GM18519 (cell line): ENCODE data around the gene BDNF.
"Not testable (repeated sequence)": the region's sequence is repeated elsewhere in the genome, so short reads cannot be mapped to it uniquely, and the experiment has no call there.

Experiments
- ATAC-seq: cut with Tn5 transposase; IDR thresholded peaks from one replicate; pipeline ENCODE4 v1.9.1; 2021; ENCODE audit warnings: mild to moderate bottlenecking, moderate library complexity; ENCODE audit not compliant: unreplicated experiment, low FRiP score

The BDNF gene

DNA sequence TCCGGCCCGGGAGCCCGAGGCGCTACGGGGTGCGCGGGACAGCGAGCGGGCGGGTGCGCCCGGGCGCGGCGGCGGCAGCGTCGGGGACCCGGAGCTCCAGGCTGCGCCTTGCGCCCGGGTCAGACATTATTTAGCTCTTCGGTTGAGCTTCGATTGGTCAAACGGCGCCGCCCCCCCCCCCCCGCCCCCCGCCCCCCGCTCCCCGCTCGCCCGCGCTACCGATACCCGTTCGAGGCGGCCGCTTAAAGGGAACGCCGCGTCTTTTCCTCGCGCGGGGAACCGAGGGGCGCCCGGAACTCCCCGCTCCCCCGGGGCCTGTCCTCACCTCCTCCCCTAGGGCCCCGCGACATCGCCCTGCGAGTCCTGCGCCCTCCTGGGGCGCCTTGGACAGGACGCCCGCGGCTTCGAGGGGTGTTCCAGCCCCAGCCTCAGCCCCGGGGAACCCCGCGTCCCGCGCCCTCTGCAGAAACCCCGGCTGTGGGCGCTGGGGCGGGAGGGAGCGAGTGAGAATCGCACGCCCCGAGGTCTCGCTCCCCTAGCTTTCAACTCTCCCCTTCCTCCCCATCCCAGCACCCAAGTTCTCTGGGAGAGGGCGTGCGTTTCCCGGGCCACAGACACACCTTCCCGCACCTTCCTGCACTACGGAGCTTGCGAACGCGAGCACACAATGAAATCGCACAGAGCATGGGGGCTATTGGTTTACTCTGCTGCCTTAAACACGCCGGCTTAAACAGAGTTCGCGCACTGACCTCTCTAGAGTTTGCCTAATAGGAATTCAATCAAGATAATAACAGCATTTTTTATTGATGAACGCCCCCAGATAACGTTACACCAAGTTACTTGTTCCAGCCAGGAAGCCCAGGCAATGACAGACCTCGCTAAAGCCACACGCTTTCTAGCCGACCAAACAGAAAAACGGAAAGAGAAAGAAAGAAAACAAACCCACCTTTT lies at the start of gene BDNF:
TSS of gene BDNF (minus strand) at position 105 of the 951 bp plus-strand sequence. CDS start 41,891 bp downstream, outside the sequence.
- ATAC-seq: no peak

DNA sequence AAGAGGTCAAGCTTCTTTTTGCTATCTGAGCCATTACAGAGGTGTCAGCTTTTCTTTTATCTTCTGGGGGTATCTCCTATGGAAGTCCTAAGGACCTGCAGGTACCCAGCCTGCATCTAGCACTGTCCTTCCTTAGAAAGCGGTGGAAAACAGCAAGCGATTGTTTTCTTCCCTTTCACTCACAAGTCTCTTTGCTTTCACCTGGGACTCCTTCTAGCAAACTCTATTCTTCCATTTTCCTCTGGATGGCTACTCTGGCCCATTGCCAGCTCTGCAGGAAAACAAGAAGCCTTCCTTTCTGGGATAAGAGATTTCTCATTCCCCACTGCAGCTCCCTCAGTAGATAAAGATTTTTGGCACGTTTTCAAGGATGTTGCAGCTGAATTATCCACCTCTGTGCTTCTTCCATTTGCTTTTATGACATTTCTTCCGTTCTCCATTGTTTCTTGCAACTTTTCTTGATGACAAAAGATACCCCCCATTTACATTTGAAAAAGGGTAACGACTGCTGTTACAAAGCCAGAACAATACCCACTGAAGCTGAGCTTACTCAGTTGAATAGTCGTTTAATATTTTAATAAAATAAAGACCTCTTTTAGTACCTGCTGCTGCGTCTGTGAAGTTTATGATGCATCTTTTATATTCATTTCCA lies 40.2 kb upstream of the BDNF start:
- ATAC-seq: no peak

DNA sequence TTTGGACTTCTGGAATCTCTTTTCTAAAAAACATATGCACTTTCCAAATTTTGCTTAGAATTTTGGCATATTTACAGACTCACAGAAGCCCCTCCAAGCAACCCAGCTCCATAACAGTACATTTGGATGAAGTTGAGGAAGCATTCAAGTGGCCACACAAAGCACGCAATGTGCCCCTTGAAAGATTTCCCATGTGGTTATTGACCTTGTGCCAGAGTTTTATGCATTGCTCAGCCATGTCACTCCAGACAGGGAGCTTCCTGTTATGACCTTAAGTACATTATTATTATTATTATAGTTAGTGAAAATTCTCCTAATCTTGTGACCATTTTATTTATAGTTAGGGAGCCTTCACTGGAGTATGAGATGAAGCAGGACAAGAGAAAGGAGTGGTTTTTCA lies 35.0 kb upstream of the BDNF start:
- ATAC-seq: no peak

DNA sequence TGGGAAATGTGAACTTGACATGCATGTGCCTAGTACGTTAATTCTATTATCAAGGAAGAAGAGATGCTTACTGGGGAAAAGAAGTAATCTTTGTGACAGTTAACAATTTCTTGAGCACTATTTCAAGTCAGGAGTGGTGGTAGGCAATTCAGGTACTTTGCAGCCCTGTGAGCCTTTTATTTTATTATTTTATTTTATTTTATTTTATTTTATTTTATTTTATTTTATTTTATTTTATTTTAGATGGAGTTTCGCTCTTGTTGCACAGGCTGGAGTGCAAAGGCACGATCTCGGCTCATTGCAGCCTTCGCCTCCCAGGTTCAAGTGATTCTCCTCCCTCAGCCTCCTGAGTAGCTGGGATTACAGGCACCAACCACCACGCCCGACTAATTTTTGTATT lies 31.5 kb upstream of the BDNF start:
- not testable (repeated sequence) for ATAC-seq

DNA sequence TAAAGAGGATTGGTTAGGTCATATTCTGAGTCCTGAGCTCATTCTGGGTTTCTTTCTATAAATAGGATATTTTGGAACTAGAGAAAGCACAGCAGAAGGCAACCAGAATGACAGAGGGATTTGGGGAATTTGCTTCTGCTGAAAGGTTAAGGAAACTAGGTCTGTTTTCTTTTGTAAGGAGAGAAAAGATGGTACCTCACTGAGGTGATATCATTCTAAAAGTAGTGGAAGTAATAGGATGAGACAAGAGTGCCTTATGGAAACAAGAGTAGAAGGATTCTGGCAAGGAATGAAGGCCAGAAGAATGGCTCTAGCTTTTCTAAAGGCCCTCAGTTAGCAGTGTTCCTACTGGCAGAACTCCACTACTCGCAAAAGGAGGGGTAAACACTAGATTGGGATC lies 26.7 kb upstream of the BDNF start:
- ATAC-seq: no peak

DNA sequence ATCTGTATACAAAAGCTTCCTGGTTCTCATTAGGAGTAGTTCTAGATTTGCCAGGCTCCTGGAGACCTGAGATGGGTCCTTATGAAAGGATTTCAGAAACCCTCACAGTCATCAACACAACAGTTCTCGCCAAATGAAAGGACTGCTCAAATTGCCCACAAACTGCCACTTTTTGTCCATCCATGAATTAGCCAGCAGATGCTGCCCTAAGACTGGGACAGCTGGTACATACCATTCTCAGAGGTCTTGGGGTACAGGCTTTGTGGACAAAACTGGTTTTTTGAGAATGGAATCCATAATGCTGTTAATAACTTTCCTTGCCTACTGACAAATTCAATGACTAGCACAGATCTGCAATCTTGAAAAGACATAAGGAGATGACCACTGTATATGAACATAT lies 23.4 kb upstream of the BDNF start:
- no peak for ATAC-seq

DNA sequence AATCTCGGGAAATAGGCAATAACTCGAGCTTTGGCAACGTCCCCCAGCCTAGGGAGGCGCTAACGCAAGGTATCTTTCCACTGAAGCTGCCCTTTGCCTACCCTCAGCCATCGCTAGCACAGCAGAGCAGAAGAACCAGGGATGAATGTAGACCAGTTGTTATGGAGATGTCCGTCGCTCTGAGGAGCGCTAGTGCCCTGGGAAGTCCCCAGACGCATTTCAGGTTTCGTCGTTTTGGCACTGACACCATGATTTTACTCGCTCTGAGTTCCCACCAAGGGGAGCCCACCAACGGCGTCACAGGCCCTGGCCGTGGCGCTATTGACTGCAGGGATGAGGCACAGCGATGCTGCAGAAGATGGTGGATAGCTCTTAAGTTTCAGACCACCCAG lies 22.7 kb upstream of the BDNF start:
- ATAC-seq: no peak

DNA sequence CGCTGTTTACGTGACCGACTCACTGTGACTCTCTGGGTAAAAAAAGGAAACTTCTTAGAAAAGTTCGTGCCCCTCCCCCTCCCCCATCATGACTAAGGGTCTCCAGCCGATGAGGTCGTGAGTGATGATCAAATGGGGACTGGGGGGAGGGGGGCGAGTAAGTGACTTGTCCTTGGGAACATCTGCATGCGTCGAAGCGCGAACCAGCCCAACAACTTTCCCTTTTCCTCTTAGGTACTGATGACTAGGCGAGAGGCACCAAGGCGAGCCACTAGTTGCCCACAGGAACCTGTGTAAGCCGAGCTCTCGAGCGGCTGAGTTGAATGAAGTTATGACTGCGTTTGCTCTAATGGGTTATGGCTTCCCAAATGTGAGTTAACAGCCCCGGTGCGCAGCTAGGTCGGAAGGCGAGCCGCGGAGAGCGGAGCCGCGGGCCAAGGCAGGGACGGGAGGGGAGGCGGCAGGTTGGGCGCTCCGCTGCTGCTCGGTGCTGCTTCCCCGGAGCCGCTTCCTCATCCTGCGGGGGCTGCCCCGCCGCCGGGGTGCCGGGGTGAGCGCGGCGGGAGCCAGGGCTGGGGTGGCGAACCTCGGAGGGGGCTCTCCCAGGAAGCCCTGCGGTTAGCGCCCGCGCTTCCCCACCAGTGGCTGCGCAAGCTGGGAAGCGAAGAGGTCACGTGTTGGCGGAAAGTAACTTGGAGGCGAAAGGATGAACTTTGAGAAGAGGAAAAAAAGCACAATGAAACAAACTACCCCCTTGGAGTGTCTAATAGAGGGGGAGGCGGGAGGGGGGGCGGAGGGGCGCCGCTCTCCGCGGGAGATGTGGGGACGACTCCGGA lies 22.1 kb upstream of the BDNF start:
- ATAC-seq: no peak

DNA sequence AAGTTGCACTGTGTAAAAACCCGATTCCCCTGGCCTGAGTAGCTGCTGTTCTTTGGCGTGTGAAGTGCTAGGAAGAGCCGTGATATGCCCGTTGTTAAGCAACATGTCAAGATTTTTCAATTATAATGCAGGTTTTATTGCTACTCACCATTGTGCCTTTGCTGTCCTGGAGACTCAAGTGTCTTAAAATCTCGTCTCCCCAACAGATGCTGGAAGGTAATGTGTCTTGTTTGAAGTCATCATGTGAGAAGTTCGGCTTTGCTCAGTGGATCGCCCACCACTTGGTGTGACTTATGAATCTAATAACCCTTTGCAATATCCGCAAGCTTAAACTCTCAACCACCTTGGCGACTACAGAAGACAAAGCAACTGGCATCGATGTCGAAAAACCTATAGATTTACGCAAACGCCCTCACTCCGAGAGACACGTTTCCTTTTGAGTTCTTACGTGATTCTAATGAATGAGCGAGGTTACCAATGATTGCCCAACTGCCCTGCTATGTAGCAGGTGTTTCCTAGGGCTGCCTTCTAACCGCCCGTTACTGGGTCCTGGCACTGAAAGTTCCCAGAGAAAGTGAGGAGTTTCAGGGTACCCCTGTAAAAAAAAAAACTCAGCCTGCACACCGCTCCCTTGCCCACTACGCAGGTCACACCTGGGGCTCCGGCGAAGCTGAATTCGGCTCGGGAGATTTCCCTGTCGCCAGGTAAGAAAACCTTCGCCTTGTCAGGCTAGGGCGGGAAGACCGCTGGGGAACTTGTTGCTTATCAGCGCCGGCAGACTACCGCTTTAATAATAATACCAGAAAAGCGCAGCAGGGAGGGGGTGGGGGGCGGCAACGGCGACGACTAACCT lies 21.2 kb upstream of the BDNF start:
- ATAC-seq: no peak

DNA sequence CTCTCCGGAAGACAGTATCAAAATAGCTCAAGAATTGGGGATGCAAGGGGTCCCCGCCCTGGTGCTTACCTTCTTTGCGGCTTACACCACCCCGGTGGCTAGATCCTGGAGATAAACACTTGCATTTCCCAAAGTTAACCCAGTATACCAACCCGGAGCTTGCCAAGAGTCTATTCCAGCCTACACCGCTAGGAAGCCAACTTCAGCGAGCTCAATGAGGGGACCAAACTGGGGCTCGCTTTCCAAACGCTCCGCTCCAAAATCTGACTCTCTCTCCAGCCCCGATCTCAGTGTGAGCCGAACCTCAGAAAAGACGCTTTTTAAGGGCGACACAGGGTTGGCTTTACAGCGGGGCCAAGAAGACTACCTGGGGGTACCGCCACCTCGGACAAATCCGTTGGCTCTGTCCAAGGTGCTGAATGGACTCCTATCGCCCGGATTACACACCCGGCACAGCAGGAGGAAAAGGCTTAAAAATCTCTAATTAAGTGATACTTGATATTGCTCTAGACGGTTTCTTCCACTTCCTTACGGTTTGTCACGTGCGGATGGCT lies 20.1 kb upstream of the BDNF start:
- no peak for ATAC-seq

DNA sequence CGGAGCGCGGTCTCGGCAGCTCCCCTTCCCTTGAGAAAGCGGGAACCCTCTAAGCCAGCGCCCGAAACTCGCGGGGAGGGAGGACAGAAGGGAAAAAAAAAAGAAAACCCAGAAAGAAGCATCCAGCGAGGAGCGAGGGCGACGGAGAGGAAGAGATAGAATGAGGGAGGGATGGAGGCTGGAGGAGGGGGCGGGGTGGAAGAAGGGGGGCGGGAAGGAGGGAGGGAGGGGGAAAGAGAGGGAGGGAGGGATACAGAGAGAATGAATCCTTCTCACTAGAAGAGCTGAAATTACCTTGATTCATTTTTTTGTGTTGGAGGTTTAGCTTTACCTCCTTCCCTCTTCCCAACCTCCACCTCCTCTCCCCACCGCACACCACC lies 19.3 kb upstream of the BDNF start:
- no peak for ATAC-seq

DNA sequence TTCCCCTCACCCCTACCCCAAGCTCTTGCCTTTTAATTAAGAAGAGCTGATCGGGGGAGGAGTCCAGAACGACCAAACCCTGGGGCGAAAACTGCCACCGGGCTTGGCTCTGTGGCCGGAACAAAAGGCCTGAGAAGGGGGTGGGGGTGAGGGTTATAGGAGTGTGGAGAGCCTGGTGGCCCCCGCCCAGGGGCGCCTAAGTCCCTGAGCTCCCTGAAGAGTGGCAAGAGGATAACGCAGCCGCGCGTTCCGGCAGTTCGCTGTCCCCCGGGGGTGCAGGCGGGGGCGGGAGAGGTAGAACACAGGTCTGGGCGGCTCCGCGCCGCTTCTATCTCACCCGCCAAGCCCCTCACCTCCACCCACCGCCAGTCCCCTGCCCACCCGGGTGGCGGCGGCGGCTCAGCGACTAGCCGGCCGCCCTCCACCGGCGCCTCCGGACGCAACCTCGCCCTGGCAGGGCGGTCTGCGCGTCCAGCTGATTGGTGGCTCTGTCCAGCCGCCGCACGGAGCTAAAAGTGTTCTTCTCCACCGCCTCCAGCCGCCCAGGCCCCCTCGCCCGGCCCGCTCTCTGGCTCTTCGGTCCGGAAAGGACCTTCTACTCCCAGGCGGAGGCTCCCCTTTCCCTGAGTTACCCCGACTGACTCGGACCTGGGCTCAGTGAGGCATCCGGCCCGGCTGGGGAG lies 18.7 kb upstream of the BDNF start:
- ATAC-seq: no peak

DNA sequence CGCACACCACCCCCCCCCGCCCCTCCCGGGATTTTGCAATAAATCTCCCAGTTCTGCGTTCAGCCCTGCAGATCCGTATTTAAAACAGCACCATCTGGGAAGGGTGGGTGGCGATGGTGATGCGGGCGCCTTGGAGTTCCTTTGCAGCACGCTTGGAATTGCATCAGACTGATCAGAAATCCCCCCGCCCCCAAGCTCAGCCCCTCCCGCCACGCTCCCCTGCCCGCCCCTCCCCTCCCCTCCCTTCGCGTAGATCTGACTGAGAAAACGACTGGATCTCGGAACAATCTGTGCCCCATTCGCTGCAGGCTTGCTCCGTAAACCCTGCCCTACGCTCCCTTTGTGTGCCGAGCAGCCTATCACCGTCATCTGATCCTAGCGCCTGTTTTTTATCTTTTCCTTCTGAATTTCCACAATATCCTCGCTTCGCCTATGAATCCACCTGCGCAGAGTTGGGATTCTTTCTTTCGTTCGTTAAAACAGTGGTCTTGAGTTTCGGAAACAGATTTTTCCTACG lies 18.1 kb upstream of the BDNF start:
- no peak for ATAC-seq

DNA sequence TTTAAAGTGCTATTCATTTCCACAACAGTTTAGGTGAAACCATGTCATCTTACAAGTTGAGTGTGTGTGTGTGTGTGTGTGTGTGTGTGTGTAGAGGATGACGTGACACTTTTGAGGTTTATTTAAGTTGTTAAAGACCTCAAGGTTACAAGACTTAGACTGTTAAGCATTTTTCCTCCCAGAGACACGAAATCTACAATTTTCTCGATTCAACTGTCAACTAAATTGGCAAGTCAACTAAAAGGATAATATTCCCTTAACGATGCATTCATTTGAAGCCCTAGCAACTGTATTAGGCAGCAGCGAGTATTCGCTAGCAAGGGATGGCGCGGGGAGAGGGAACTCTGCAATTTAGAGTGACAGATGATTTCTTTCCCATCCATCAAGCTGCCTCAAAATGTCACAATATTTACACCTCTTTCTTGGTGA lies 17.6 kb upstream of the BDNF start:
- ATAC-seq: no peak

DNA sequence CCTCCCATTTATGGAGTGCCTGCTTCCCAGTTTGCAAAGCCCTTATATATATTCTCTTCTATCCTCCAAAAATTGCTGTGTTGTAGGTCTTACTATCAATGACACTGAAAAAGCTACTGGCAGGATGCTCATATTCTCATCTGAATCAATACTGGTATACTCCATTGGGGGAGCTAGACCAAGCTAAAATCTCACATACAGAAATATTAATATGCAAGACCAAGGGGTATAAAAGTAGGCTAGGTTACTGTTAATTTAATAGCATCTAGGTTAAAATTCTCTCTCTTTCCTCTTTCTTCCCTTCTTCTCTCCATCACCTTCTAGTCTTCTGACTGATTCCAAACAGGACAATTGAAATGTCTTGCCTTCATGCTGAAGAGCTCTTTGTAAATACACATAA lies 17.1 kb upstream of the BDNF start:
- ATAC-seq: no peak

DNA sequence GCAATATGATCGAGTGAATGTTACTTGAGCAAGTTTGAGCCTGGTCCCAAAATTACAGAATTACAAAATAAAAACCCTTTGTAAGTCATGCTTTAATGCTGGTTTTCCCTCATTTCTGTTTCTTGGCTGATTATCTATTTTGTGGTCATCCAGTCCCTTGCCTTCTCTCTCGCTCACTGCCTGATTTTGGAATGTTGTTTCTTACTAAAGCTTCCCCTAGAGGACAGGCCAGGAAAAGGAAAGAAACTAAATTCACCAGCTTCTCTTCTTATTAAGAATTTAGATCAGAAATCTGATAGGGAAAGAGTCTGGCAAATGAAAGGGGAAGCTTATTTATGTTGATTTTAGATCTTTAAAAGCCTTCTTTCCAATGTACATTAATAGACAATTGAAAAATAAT lies 16.6 kb upstream of the BDNF start:
- no peak for ATAC-seq

DNA sequence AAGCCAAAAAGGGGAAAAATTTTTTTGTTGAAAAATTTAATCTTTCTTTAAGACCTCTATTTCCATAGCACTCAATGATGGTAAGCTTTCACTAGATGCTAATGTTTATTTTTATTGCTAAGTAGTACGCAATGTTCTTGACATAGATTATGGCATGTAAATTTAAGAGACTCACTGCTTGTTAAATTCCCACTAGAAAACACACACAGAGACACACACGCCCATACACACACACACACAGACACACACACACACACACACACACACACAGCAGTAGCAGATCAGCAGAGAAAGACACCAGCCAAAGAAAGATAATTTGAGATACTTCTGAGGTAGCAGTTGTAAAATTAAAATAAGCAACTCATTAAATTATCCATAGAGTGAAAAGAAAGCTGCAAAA lies 16.0 kb upstream of the BDNF start:
- no peak for ATAC-seq

DNA sequence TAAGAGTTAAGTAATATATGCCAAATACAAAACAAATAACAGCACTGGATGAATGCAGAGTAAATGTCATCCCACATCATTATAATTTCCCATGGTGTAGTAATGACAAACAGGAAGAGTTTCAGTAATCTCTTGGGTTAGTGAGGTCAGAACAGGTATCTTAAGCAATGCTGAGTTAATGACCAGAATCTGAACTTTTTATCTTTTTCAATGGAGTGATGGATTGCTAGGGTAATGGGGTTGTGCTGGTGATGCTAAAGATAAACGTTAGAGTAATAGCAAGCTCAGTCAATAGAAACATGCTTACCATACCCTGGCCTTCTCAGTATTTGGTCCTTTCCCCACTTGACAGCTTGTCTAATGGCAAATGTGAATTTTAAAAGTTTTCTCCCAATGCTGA lies 11.5 kb upstream of the BDNF start:
- no peak for ATAC-seq

DNA sequence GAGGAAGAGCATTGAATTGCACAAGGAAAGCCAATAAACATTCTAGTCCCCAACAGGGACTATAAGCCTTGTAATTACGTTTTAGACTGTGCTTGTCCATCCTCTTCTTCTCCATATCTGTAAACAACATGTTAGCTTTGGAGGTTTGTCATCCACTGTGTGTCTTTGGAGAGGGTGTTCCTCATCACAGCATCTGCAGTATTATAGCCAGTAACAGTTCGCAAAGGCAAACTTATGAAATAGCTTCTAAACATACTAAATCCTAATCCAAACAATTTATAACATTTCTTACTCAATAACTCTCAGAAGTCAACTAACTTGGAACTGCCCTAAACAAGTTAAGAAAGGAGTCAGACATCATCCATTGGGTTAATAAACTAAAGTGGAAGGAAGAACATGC lies 10.3 kb upstream of the BDNF start:
- ATAC-seq: no peak
